ENCODE measurements around the gene RAC2.

Gene RAC2

GRCh38 chr22:37241351-37242142, 2.5 kb downstream of the RAC2 start:
- Histone ChIP-seq H3K36me3 (ENCODE audit: insufficient read depth, low read length) (no peaks in the 10 kb centered on the region), H3K27ac (ENCODE audit: low read depth, low read length) (peak overlapping the region; percentile 29; the same call in 1 of the 2 replicates), H3K4me3 (ENCODE audit: low read depth, low read length) (0 out of 2 replicates have a peak overlapping the region, but pooled peaks have one; percentile 6), H3K4me1 (ENCODE audit: control insufficient read depth, insufficient read depth, low read length, unreplicated experiment) (peaks cover 22% of the 10 kb centered on the region), H2AFZ (ENCODE audit: low read length, unreplicated experiment) (no peak overlapping the region), H3K79me2 (ENCODE audit: control insufficient read depth, insufficient read depth, low read length, unreplicated experiment) (peaks cover 24% of the 10 kb centered on the region), H3K27me3 (ENCODE audit: insufficient read depth, low read length) (no peaks in the 10 kb centered on the region)

- H3K4me1 ChIP-seq (ENCODE audit: control insufficient read depth, insufficient read depth, low read length, unreplicated experiment): peaks cover 22% of the 10 kb centered on the region
- H3K4me3 ChIP-seq (ENCODE audit: low read depth, low read length): no peak overlapping the region
Observed at GRCh38 chr22:37240941-37241320, 3.1 kb downstream of the RAC2 start.

GRCh38 chr22:37240240-37240940, 3.7 kb downstream of the RAC2 start:
- Histone ChIP-seq H3K36me3 (ENCODE audit: insufficient read depth, low read length) (no peaks in the 10 kb centered on the region), H2AFZ (ENCODE audit: low read length, unreplicated experiment) (no peak overlapping the region), H3K4me3 (ENCODE audit: low read depth, low read length) (no peak overlapping the region), H3K79me2 (ENCODE audit: control insufficient read depth, insufficient read depth, low read length, unreplicated experiment) (peaks cover 24% of the 10 kb centered on the region), H3K27ac (ENCODE audit: low read depth, low read length) (no peak overlapping the region), H3K27me3 (ENCODE audit: insufficient read depth, low read length) (no peaks in the 10 kb centered on the region), H3K4me1 (ENCODE audit: control insufficient read depth, insufficient read depth, low read length, unreplicated experiment) (peaks cover 22% of the 10 kb centered on the region)

More at GRCh38 chr22:37240941-37241320, 3.1 kb downstream of the RAC2 start:
- H3K27ac ChIP-seq (ENCODE audit: low read depth, low read length): no peak overlapping the region
- H3K27me3 ChIP-seq (ENCODE audit: insufficient read depth, low read length): no peaks in the 10 kb centered on the region
- H3K36me3 ChIP-seq (ENCODE audit: insufficient read depth, low read length): no peaks in the 10 kb centered on the region
- H2AFZ ChIP-seq (ENCODE audit: low read length, unreplicated experiment): no peak overlapping the region
- peaks cover 24% of the 10 kb centered on the region for H3K79me2 ChIP-seq (ENCODE audit: control insufficient read depth, insufficient read depth, low read length, unreplicated experiment)

- Histone ChIP-seq H3K36me3 (ENCODE audit: insufficient read depth, low read length) (no peaks in the 10 kb centered on the region), H3K4me3 (ENCODE audit: low read depth, low read length) (no peak overlapping the region), H3K27me3 (ENCODE audit: insufficient read depth, low read length) (no peaks in the 10 kb centered on the region), H3K4me1 (ENCODE audit: control insufficient read depth, insufficient read depth, low read length, unreplicated experiment) (peaks cover 20% of the 10 kb centered on the region), H3K79me2 (ENCODE audit: control insufficient read depth, insufficient read depth, low read length, unreplicated experiment) (peaks cover 27% of the 10 kb centered on the region), H3K27ac (ENCODE audit: low read depth, low read length) (no peak overlapping the region), H2AFZ (ENCODE audit: low read length, unreplicated experiment) (no peak overlapping the region)
Observed at GRCh38 chr22:37239336-37240239, 4.5 kb downstream of the RAC2 start.

GRCh38 chr22:37237371-37238268, 6.4 kb downstream of the RAC2 start:
- H3K79me2 ChIP-seq (ENCODE audit: control insufficient read depth, insufficient read depth, low read length, unreplicated experiment): peaks cover 13% of the 10 kb centered on the region
- H3K27ac ChIP-seq (ENCODE audit: low read depth, low read length): no peak overlapping the region
- no peaks in the 10 kb centered on the region for H3K27me3 ChIP-seq (ENCODE audit: insufficient read depth, low read length)
- no peak overlapping the region for H3K4me3 ChIP-seq (ENCODE audit: low read depth, low read length)
- peaks cover 12% of the 10 kb centered on the region for H3K4me1 ChIP-seq (ENCODE audit: control insufficient read depth, insufficient read depth, low read length, unreplicated experiment)
- H3K36me3 ChIP-seq (ENCODE audit: insufficient read depth, low read length): no peaks in the 10 kb centered on the region
- H2AFZ ChIP-seq (ENCODE audit: low read length, unreplicated experiment): no peak overlapping the region

- H3K4me1 ChIP-seq (ENCODE audit: control insufficient read depth, insufficient read depth, low read length, unreplicated experiment): peaks cover 5% of the 10 kb centered on the region
- H3K27me3 ChIP-seq (ENCODE audit: insufficient read depth, low read length): no peaks in the 10 kb centered on the region
- H3K36me3 ChIP-seq (ENCODE audit: insufficient read depth, low read length): no peaks in the 10 kb centered on the region
- no peak overlapping the region for H3K4me3 ChIP-seq (ENCODE audit: low read depth, low read length)
- no peak overlapping the region for H2AFZ ChIP-seq (ENCODE audit: low read length, unreplicated experiment)
- no peak overlapping the region for H3K27ac ChIP-seq (ENCODE audit: low read depth, low read length)
- H3K79me2 ChIP-seq (ENCODE audit: control insufficient read depth, insufficient read depth, low read length, unreplicated experiment): peaks cover 3% of the 10 kb centered on the region
Observed at GRCh38 chr22:37235897-37236607, 8.0 kb downstream of the RAC2 start.

- no peaks in the 10 kb centered on the region for H3K27me3 ChIP-seq (ENCODE audit: insufficient read depth, low read length)
- no peak overlapping the region for H3K4me3 ChIP-seq (ENCODE audit: low read depth, low read length)
- no peaks in the 10 kb centered on the region for H3K36me3 ChIP-seq (ENCODE audit: insufficient read depth, low read length)
- H3K27ac ChIP-seq (ENCODE audit: low read depth, low read length): no peak overlapping the region
- H3K79me2 ChIP-seq (ENCODE audit: control insufficient read depth, insufficient read depth, low read length, unreplicated experiment): peaks cover 3% of the 10 kb centered on the region
- no peak overlapping the region for H2AFZ ChIP-seq (ENCODE audit: low read length, unreplicated experiment)
- H3K4me1 ChIP-seq (ENCODE audit: control insufficient read depth, insufficient read depth, low read length, unreplicated experiment): peaks cover 14% of the 10 kb centered on the region
Observed at GRCh38 chr22:37234736-37235711, 9.0 kb downstream of the RAC2 start.

- peaks cover 3% of the 10 kb centered on the region for H3K79me2 ChIP-seq (ENCODE audit: control insufficient read depth, insufficient read depth, low read length, unreplicated experiment)
Observed at GRCh38 chr22:37233751-37234631, 10.1 kb downstream of the RAC2 start.

More at GRCh38 chr22:37233751-37234631, 10.1 kb downstream of the RAC2 start:
- Histone ChIP-seq H3K27me3 (ENCODE audit: insufficient read depth, low read length) (no peaks in the 10 kb centered on the region), H3K4me3 (ENCODE audit: low read depth, low read length) (no peak overlapping the region), H2AFZ (ENCODE audit: low read length, unreplicated experiment) (no peak overlapping the region), H3K27ac (ENCODE audit: low read depth, low read length) (no peak overlapping the region), H3K4me1 (ENCODE audit: control insufficient read depth, insufficient read depth, low read length, unreplicated experiment) (peaks cover 24% of the 10 kb centered on the region), H3K36me3 (ENCODE audit: insufficient read depth, low read length) (no peaks in the 10 kb centered on the region)
